A549 (cell line): Measurements from ENCODE around the gene MPND.

Experiments
- CEBPB ChIP-seq, 2 experiments: fragments of >200 bp in 1 of 2; sonication (Bioruptor Twin) in 1 of 2; formaldehyde crosslinking in 1 of 2; IDR thresholded peaks; 2 replicates each; pipeline ENCODE4 v1.6.1; 2012 to 2016
- CTCF ChIP-seq: fragments of >200 bp; sonication (Bioruptor Twin); formaldehyde crosslinking; IDR thresholded peaks from 3 replicates; pipeline ENCODE4 v1.5.1; 2016
- EP300 ChIP-seq, 2 experiments: fragments of >200 bp; sonication (Bioruptor Twin); formaldehyde crosslinking; IDR thresholded peaks; 2 replicates in 1 of 2; 3 replicates in 1 of 2; pipeline ENCODE4 v1.6.1; 2016 to 2017
- GATA3 ChIP-seq: IDR thresholded peaks from 2 replicates; pipeline ENCODE4 v1.6.1; 2012; ENCODE audit warnings: borderline replicate concordance
- HOXB13 ChIP-seq: fragments of 250-450 bp; sonication (Bioruptor Pico); IDR thresholded peaks from 2 replicates; pipeline ENCODE4 v1.5.0; 2020; ENCODE audit warnings: low read depth, mild to moderate bottlenecking, moderate library complexity
- JUN ChIP-seq, 2 experiments: fragments of >200 bp; sonication (Bioruptor Twin); formaldehyde crosslinking; IDR thresholded peaks; 2 replicates in 1 of 2; 3 replicates in 1 of 2; pipeline ENCODE4 v1.6.1; 2016 to 2017
- MAX ChIP-seq: IDR thresholded peaks from 2 replicates; pipeline ENCODE4 v1.6.1; 2012
- POLR2A ChIP-seq: IDR thresholded peaks from 2 replicates; pipeline ENCODE4 v1.6.1; 2012; ENCODE audit warnings: mild to moderate bottlenecking, low read length
- RAD21 ChIP-seq, 2 experiments: fragments of >200 bp in 1 of 2; sonication (Bioruptor Twin) in 1 of 2; formaldehyde crosslinking in 1 of 2; IDR thresholded peaks in 1 of 2; conservative IDR thresholded peaks in 1 of 2; 2 replicates in 1 of 2; 3 replicates in 1 of 2; pipeline ENCODE4 v1.6.1; 2012 to 2018; ENCODE audit warnings: inconsistent platforms in 1 of 2
- REST ChIP-seq: fragments of 200-600 bp; sonication (generic); IDR thresholded peaks from 2 replicates; pipeline ENCODE4 v1.6.1; 2016; ENCODE audit warnings: antibody characterized with exemption, mild to moderate bottlenecking, moderate library complexity
- SMC3 ChIP-seq: fragments of >200 bp; sonication (Bioruptor Twin); formaldehyde crosslinking; IDR thresholded peaks from 3 replicates; pipeline ENCODE4 v1.6.1; 2018; ENCODE audit warnings: inconsistent platforms
- SREBF2 ChIP-seq: fragments of 450-650 bp; IDR thresholded peaks from 2 replicates; pipeline ENCODE4 v1.6.1; 2014; ENCODE audit warnings: mild to moderate bottlenecking, moderate library complexity
- TP53 ChIP-seq: fragments of 250-450 bp; sonication (Bioruptor Pico); IDR thresholded peaks from 2 replicates; pipeline ENCODE4 v1.5.0; 2021; ENCODE audit warnings: mild to moderate bottlenecking, moderate library complexity

DNA sequence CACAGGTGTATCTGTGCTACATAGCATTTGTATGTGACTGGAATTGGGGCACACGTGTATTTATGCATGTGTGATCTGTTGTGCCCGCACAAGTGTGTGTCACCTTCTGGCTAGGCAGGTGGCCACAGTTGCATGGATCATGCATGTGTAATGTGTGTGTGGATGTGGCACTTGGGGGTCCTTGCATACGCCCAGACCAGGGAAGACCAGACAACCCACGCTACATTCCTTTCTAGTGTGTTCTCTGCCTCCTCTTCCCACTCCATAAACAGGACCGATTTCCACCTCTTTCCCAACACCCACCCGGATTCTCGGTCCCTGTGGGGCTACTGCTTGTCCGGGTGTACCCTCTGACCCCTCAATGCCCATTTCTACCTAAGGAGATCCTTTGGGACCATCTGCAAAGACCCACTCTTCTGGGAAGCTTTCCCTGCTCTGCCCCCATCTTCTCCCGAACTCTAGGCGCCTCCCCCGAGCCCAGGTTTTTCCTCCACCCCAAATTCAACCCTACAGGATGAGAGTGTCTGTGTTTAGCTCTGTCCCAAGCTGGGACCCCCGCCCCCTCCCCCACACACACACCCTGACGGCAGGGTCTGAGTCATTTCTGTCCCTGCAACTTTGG is 17.0 kb upstream of the MPND start:
- TF ChIP-seq CTCF (no peak), CEBPB (IDR thresholded peaks at IDR 0.05) (no peak), POLR2A (no peak), SREBF2 (no peak), REST (no peak), MAX (no peak), GATA3 (no peak), EP300 (IDR thresholded peaks at IDR 0.05) (no peak), JUN (IDR thresholded peaks at IDR 0.05) (no peak), RAD21 (conservative IDR thresholded peaks at IDR 0.05 in 1 of 2, IDR thresholded peaks at IDR 0.05 in 1 of 2) (no peak), SMC3 (no peak), TP53 (CRISPR knock-in tag) (no peak), HOXB13 (CRISPR knock-in tag) (no peak)
